ENCODE measurements around the gene BICDL2.
"Not testable (repeated sequence)": the region's sequence is repeated elsewhere in the genome, so short reads cannot be mapped to it uniquely, and the experiment has no call there.

Gene BICDL2

DNA sequence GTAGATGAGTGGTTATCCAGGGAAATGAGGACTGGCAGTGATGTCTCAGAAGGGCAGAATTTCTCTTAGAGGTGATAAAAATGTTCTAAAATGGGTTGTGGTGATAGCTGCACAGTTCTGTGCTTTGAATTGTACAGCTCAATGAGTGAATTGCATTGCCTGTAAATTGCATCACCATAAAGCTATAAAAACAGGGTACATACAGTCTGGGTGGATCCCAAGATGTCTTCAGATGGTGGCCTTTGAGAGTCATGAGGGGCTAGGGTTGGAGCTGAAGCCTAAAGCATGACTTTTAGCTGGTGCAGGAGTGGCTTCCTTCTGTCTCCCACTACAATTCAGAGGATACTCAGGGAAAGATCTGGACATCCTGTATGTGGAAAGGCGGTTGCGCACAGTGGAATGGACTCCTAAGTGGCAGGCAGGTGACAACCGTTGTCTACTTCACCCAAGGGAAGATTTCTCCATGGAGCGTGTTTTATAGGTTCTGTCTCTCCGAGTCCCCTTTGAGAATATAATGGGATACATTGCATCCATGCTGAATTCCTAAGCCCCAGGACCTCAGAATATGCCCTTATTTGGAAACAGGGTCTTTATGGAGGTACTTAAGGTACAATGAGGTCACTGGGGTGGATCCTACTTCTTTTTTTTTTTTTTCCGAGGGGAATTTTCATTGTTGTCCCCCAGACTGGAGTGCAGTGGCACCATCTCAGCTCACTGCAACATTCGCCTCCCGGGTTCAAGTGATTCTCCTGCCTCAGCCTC is 27.1 kb upstream of the BICDL2 start:
- DNase-seq: no peak

DNA sequence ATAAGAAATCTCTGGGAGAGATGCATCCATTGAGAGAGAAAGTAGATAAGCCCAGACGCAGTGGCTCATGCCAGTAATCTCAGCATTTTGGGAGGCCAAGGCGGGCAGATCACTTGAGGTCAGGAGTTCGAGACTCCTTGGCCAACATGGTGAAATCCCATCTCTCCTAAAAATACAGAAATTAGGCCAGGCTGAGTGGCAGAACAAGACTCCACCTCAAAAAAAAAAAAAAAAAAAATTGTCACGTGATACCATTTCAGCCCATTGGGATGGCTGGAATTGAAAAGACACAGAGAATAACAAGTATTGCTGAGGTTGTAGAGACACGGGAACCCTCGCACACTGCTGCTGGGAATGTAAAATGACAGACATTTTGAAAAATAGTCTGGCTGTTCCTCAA is 25.8 kb upstream of the BICDL2 start:
- DNase-seq: no peak

DNA sequence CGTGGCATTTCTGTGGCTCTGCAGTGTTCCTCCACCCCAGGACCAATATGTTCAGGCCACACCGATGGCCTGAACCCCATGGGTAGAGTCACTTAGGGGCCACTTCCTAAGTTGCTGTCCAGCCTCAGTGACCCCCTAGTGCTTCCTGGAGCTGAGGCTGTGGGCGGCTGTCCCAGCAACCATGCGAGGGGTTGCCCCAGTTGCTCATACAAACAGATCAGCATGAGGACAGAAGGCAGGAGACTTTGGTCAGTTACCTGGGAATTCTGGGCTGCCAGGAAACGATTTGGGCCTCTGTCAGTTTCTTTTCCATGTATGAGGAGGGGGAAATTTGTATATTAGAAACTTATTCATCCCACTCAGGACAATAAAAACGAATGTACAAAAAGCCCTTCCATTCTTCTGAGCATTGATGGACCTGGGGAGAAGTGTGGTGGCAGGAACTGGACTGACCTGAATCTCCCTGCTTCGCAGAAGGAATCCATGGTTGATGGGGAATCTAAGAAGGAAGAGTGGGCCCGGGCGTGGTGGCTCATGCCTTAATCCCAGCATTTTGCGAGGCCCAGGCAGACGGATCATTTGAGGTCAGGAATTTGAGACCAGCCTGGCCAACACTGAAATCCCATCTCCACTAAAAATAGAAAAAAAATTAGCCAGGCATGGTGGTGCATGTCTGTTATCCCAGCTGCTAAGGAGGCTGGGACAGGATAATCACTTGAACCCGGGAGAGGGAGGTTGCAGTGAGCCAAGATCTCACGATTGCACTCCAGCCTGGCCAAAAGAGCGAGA is 23.8 kb upstream of the BICDL2 start:
- DNase-seq: no peak

DNA sequence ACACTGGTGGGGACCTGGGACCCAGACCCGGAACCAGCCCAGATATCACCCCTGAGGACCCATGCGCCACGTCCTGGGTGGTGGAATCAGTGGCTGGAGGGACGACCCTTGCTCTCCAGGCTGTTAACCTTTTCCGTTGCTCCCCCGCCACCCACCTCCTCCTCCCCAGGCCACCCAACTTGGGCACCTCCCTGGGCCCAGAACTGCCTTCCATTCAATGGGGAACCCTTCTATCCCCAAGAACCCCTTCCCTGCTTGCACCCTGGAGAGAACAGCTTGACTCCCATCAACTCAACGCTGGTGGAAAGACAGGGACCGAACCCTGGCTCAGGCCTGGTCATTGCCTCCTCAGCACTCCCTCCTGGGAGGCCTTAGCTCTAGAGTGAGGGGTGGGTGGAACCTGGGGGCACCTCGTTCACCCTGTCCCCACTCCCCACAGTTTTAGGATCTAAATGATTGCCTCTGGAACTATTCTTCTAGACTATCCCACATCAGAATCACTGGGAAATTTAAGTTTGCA is 23.0 kb upstream of the BICDL2 start:
- no peak for DNase-seq

DNA sequence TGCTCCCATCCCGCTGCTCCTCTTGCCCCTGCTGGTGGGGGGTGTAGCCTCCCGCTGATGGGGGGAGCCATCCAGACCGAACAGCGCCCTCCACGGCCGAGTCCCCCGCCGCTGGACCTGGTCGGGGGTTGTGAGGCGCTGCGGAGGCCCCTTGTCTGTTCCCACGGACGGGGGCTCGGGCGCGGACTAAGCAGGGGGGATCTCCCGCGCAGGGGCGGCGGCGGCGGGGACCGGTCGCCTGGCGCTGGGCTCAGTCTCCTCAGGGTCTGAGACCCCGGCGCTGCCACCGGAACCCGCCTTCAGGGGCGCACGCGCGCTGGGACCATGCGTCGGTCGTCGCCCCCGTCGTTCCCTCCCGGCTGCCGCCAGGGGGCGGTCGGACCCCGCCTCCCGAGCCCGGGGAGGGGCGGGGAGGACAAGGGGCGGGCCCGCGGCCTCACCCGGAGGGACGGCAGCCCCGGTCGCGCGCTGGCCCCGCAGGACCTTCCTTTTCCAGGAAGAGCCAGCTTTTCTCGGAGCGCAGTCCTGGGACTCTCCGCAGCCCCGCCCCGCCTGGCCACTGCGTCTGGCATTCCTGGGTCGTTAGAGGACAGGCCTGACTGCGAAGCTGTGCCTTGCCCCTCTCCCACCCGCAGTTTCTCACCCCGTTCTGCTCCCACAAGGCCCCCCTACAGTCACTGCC is 22.4 kb upstream of the BICDL2 start:
- peak; percentile 44 for DNase-seq

DNA sequence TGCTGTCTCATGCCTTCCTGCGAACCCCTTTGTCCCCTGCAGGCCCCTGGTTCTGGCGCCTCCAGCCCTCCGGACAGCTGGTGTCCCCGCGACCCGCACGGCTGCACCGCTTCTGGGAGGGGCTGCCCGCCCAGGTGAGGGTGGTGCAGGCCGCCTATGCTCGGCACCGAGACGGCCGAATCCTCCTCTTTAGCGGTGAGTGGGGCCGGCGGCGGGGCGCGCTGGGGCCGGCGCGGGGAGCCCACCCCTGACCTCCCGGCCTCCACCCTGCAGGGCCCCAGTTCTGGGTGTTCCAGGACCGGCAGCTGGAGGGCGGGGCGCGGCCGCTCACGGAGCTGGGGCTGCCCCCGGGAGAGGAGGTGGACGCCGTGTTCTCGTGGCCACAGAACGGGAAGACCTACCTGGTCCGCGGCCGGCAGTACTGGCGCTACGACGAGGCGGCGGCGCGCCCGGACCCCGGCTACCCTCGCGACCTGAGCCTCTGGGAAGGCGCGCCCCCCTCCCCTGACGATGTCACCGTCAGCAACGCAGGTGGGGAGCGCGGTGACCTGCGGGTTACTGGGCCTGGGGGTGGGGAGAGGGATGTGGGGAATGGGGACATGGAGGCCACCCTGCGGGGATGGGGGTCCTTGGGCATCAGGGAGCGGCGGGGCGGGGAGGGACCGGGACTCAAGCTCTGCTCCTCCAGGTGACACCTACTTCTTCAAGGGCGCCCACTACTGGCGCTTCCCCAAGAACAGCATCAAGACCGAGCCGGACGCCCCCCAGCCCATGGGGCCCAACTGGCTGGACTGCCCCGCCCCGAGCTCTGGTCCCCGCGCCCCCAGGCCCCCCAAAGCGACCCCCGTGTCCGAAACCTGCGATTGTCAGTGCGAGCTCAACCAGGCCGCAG is 21.6 kb upstream of the BICDL2 start:
- DNase-seq: peak; percentile 8

DNA sequence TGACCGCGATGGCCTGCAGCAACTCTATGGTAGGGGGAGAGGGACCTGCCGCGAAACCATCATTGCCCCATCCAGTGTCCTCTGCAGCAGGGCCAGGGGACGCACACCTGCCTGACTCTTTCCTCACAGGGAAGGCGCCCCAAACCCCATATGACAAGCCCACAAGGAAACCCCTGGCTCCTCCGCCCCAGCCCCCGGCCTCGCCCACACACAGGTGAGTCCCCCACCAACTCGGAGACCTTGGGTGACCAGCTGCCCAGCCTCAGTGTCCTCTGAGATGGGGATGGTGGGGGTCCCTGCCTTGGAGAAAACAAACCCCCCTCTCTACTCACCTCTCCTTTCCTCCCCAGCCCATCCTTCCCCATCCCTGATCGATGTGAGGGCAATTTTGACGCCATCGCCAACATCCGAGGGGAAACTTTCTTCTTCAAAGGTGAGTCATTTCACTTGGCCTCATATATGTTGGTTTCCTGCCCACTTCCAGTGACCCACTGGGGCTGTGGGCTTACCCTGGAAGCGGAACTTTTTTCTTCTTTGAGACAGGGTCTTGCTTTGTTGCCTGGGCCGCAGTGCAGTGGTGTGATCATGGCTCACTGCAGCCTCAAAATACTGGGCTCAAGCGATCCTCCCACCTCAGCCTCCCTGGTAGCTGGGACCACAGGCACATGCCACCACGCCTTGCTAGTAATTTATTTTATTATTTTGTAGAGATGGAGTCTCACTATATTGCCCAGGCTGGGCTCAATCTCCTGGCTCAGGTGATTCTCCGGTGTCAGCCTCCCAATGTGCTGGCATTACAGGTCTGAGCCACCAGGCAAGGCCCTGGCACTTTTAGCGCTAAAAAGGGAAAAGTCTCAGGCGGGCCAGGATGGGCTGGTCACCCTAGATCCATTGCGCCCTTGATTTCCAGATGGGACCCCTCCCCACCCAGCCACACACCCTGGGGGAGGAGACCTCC is 20.7 kb upstream of the BICDL2 start:
- DNase-seq: no peak

DNA sequence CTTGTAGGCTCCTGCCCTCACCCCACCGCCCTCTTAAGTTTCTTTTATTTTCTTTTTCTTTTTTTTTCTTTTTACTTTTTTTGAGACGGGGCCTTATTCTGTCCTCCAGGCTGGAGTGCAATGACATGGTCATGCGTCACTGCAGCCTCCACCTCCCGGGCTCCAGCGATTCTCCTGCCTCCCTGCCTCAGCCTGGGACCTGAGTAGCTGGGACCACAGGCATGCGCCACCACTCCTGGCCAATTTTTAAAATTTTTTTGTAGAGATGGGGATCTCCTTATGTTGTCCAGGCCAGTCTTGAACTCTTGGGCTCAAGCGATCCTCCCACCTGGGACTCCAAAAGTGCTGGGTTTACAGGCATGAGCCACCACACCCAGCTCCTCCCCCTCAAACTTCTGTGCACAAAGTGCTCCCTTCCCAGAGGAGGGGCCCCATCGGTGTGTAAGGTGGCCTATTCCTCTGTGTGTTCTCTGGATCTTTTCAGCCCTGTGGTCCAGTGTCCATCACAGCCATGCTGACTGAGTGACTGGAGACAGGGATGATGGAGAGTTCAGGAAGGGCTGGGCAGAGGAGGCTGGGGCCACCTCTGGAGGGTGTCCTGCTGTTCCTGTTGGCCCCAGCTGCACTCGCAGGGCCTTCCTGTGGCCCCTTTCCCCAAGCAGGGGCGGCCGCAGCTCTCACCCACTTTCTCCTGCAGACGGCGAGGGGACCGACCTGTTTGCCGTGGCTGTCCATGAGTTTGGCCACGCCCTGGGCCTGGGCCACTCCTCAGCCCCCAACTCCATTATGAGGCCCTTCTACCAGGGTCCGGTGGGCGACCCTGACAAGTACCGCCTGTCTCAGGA is 19.8 kb upstream of the BICDL2 start:
- DNase-seq: no peak

DNA sequence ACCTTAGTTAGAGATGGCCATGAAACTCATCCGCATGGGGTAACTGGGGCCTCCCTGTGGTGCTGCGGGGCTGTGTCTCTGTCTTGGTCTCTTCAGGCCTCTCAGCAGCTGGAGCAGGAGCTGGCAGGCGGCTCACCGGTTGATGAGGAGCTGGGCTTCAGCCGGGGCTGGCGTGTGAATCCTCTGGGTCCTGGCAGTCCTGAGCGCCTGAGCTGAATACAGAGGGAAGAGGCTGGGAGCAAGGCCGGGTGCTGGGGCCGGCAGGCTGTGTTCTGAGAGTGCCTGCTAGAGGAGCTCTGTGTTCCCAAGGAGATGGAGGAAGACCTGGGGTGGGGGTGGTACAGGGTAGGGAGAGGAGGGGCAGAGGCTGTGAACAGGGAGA is 19.0 kb upstream of the BICDL2 start:
- DNase-seq: not testable (repeated sequence)

DNA sequence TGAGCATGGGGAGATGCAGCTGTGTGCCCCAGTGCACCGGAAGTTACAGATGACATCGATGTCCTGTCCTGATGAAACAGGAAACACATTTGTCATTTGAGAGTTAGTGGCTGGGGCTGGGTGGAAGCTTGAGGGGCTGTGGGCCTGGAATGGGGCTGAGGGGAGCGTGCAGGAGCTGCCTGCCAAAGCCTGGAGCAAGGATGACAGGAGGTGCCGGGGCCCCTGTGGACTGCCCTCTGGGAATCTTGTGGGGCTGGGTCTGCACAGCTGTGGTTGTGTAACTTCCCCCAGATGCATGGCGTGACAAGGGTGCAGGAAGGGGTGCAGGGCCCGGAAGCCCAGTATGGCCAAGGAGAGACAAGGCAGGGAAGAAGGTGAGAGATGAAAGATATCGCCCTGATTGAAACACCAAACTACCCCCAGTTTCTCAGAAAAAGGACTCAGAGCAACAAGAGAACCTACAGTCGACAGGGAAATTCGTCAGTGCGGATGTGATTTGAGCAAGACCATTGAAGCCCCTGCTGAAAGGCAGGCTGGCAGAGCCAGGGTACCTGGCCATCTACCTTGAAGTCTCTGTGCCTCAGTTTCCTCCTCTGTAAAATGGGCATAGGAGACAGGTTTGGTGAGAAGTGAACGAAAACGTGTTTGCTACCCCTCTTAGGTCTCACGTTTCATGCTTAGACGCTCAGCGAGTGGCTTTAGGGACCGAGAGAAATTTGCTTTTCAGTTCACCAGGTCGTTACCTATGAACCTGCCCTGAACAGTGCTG is 18.4 kb upstream of the BICDL2 start:
- DNase-seq: no peak

DNA sequence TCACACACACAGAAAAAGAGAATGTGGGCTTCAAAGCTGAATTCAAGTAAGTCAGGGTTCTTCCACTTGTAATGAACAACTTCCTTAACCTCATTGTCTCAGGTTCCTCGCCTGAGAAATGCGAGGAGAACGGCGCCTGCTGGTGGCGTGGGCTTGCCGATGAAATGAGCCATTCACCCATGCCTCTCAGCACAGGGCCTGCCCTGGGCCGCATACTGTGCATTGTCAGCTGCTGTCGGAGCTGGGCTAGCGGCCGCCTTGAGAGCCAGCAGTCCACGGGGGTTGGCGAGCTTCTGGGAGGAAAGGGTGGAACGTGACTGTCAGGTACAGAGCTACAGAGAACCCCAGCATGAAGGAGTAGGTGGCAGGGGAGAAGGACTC is 16.6 kb upstream of the BICDL2 start:
- DNase-seq: not testable (repeated sequence)

DNA sequence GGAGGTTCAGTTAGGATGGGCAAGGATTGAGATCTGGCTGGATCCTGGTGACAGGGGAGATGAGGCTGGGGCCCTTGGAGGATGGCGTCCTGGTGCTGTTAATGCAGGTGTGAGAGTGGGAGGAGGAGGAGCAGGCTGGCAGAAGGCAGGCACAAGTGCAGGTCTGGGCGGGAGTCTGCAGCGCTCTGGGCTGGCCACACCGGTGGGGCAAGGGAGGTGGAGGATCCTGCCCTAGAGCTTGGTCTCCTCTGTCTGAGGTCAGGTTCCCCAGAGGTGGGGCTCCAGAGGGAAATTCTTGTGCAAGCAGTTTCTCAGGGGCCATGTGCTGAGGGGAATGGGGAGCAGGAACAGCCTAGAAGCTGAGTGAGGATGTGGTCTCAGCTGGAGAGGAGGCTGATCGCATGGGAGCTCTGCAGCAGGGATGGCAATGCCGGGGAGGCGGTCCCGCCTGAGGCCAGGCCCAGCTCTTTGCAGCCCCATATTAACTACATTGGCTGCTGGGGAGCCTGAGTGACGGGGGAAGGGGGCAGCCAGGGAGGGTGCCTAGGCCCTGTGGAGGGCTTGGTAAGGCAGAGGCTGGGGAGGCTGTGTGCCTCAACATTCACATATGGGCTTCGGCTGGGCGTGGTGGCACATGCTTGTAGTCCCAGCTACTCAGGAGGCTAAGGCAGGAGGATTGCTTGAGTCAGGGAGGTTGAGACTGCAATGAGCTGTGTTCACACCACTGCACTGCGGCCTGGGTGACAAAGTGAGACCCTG is 16.0 kb upstream of the BICDL2 start:
- not testable (repeated sequence) for DNase-seq

DNA sequence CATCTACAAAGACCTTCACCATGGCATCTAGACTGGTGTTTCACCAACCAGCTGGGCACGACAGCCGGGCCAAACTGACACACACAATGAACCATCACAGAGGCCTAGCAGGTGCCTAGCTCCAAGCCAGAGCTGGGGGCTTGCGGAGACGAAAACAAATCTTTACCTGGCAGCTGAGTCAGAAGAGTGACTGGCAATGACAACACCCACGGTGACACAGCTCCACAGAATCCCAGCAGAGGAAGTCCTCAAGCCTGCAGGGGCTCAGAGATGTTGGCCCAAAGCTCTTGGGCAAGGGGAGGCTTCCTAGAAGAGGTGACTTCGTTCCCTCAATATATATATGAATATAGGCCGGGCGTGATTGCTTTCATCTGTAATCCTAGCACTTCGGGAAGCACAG is 14.8 kb upstream of the BICDL2 start:
- DNase-seq: no peak

DNA sequence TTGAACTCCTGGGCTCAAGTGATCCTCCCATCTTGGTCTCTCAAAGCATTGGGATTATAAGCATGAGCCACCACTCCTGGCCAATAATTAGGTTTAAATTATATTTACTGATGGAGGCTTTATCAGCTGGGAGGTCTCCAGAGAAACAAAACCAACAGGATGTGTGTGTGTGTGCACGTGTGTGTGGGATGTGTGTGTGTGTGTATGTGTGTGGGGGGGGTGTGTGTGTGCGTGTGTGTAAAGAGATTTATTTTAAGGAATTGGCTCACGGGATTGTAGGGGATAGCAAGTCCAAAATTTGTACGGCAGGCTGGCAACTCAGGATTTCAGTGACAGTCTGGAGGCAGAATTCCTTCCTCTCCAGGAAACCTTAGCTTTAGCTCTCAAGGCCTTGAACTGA is 14.3 kb upstream of the BICDL2 start:
- no peak for DNase-seq

DNA sequence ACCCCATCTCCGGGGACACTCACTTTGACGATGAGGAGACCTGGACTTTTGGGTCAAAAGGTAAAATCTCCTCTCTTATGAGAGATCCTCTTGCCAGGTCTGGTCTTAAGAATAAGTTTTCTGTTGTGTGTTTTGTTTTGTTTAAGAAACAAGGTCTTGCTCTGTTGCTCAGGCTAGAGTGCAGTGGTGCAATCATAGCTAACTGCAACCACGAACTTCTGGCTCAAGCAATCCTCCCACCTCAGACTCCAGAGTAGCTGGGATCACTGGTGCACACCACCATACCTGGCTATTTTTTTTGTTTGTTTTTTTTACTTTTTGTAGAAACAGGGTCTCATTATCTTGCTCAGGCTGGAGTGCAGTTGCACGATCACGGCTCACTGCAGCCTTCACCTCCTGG is 13.7 kb upstream of the BICDL2 start:
- no peak for DNase-seq

DNA sequence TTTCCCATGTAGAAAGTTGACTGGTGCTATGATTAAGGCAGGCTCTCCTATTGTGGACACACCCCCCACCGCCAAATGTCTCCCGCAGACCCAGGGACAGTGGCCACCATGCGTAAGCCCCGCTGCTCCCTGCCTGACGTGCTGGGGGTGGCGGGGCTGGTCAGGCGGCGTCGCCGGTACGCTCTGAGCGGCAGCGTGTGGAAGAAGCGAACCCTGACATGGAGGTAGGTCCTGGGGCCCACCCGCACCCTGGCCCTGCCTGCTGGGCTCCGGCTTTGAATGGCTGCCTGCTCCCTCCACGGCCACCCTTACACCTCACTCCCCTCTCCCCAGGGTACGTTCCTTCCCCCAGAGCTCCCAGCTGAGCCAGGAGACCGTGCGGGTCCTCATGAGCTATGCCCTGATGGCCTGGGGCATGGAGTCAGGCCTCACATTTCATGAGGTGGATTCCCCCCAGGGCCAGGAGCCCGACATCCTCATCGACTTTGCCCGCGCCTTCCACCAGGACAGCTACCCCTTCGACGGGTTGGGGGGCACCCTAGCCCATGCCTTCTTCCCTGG is 13.3 kb upstream of the BICDL2 start:
- DNase-seq: no peak

DNA sequence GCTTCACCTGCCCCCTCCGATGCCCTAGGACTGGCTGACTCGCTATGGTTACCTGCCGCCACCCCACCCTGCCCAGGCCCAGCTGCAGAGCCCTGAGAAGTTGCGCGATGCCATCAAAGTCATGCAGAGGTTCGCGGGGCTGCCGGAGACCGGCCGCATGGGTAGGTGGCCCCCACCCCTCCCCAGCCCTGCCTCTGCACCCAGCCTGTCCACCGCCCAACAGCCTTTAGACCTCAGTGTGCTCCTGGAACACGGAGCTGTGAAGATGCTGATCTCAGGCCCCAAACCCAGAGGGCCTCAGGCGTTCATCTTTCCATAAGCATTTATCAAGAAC is 10.6 kb upstream of the BICDL2 start:
- no peak for DNase-seq

DNA sequence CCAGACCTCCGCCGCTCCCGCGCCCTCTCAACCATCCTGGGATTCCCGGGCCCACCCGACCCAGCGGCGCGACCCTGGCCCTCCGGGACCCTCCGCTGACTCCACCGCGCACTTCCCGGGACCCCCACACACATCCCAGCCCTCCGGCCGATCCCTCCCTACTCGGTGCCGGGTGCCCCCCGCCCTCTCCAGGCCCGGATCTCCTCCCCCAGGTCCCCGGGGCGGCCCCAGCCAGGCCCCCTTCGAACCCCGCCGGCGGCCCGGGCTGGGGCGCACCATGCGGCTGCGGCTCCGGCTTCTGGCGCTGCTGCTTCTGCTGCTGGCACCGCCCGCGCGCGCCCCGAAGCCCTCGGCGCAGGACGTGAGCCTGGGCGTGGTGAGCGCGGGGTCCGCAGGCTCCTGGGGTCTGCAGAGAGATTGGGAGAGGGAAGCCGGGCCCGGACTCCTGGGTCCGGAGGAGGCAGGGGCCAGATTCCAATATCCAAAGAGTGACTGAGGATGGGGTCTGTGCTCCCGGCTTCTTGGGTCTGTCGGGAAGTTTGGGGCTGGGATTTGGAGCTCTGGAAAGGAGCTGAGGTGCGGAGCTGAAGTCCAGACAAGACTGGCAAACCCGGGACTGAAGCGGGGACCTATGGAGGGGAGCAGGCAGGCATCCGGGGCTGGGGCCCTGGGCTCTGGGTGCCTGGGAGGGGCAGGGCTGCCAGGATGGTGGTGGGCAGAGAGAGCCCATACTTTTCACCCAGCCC is 10.1 kb upstream of the BICDL2 start:
- no peak for DNase-seq
